ENCODE results near the gene ANGPTL7.

Gene ANGPTL7

GRCh38 chr1:11207898-11208611 lies 18.9 kb downstream of the ANGPTL7 start:
- DNase-seq = no peak

DNA sequence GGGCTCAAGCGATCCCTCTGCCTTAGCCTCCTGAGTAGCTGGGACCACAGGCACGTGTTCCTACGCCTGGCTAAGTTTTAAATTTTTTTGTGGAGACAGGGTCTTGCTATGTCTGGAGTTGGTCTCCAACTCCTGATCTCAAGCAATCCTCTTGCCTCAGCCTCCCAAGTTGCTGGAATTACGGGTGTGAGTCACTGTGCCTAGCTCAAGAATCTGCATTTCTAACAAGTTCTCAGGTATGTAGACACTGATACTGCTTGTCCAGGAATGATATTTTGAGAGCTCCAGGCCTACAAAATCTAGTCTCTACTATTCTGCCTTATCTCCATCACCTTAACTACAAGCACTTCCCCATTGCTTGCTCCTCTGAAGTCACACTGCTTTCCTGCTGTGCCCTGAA lies 22.3 kb downstream of the ANGPTL7 start:
- DNase-seq = no peak

GRCh38 chr1:11211925-11212587 lies 22.9 kb downstream of the ANGPTL7 start:
- peak; percentile 11 for DNase-seq

GRCh38 chr1:11214698-11215380 lies 25.7 kb downstream of the ANGPTL7 start:
- DNase-seq = no peak

DNA sequence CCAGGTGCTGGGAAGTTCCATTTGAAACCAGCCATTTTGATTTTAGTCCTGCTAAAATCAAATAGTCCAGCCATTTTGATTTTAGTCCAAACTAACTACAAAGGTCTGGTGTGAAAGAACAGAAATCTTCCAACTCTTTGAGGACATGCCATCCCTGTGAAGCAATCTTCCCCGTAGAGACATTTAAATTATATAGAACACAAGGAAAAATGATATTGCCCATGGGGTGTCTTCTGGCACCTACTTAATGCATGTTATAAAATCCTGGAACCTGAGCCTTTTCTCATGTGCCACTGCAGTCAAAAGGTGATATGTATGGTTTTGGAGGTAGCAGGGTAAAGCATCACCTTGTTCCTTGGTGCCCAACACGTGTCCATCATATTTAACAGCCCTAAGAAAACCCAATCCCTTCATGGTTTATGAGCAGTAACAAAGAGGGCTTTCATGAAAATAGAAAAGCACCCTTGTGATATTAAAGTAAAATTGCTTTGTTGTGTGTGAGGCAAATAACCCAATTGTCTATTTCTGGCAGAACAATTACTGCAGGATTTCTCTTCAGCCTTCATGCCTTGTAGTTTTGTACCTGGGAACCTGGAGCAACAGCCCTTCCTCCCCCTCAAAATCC lies 26.3 kb downstream of the ANGPTL7 start:
- DNase-seq = no peak

GRCh38 chr1:11216074-11216473 lies 26.9 kb downstream of the ANGPTL7 start:
- DNase-seq = no peak

- no peak for DNase-seq
Observed at GRCh38 chr1:11227106-11228077, 38.2 kb downstream of the ANGPTL7 start.

DNA sequence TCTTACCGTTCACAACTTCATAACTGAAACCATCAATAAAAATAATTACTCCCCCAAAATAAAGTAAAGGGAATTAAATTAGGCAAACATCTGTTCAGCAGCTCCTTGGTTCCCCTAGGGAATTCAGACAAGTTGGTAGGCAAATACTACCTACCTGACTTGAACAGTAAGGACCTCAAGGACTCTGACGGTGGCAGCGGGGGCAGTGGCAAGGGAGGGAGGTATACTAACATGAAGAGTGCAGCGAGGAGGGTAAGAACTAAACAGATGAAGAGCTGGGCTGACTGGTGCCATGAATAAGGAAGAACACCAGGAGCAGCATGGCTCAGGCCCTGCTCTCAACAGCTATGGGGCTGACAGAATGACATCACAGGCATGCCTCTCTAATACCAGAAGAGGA lies 40.0 kb downstream of the ANGPTL7 start:
- no peak for DNase-seq

GRCh38 chr1:11233208-11233607 lies 44.1 kb downstream of the ANGPTL7 start:
- no peak for DNase-seq

- no peak for DNase-seq
Observed at GRCh38 chr1:11237356-11237755, 48.2 kb downstream of the ANGPTL7 start.

DNA sequence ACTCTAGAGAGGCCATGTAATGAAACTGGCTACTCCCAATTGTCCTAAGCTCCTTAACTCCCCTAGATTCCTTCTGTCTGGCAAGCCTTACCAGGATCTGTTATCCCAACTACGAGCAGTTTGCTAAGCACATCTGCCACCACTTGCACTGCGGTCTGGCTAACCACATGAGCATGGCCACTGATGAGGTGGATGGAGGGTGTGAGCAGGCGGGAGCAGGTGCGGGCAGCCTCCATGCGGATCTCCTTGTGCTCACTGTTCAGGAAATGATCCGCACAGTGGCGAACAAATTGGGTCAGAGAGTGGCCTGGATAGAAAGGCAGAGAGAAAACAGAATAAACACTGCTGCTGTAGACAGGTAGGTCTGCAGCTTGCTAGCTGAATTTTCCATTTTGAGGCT lies 49.2 kb downstream of the ANGPTL7 start:
- DNase-seq = no peak

GRCh38 chr1:11245248-11245647 lies 56.1 kb downstream of the ANGPTL7 start:
- no peak for DNase-seq
